Fibroblast of lung (primary cell): Measurements from ENCODE around the gene MBOAT2. TPM values are rescaled to one million over a fixed set of nuclear protein-coding genes. Genes with fewer than 3 reads are reported as not detected.
"Not testable (repeated sequence)": the region's sequence is repeated elsewhere in the genome, so short reads cannot be mapped to it uniquely, and the experiment has no call there.

Experiments used
- DNase-seq, 2 donors: peaks; one replicate each; pipeline versions ENCODE4 v3.0.0 to v3.0.0-alpha.2; 2010; ENCODE audit warnings: low read depth in 2 of 2
- H2AFZ ChIP-seq: 2 replicates; pipeline ENCODE4 v1.5.1; 2012; ENCODE audit warnings: low read length, control low read depth, inconsistent platforms
- H3K27ac ChIP-seq: 2 replicates; pipeline ENCODE4 v1.5.1; 2011; ENCODE audit warnings: low read length, control low read depth; ENCODE audit not compliant: insufficient read depth
- H3K27me3 ChIP-seq: 2 replicates; pipeline ENCODE4 v1.5.1; 2011; ENCODE audit warnings: mild to moderate bottlenecking, low read length; ENCODE audit not compliant: control insufficient read depth, insufficient read depth
- H3K36me3 ChIP-seq: 2 replicates; pipeline ENCODE4 v1.5.1; 2011; ENCODE audit warnings: low read length; ENCODE audit not compliant: control insufficient read depth, insufficient read depth
- H3K4me1 ChIP-seq: 2 replicates; pipeline ENCODE4 v1.5.1; 2011; ENCODE audit warnings: low read length; ENCODE audit not compliant: control insufficient read depth, insufficient read depth; ENCODE audit errors: extremely low read depth
- H3K4me2 ChIP-seq: 2 replicates; pipeline ENCODE4 v1.5.1; 2011; ENCODE audit warnings: low read length, control low read depth; ENCODE audit not compliant: insufficient read depth; ENCODE audit errors: extremely low read depth
- H3K4me3 ChIP-seq, 4 experiments: fragments of 200-600 bp in 1 of 4; sonication (generic) in 1 of 4; replicated peaks in 1 of 4; 2 replicates each; pipeline ENCODE4 v1.5.1; 2011 to 2016; ENCODE audit warnings: low read length in 4 of 4, low read depth in 3 of 4, mild to moderate bottlenecking in 3 of 4, control low read depth in 2 of 4, inconsistent platforms in 1 of 4, mixed read lengths in 1 of 4; ENCODE audit not compliant: insufficient read depth in 1 of 4; ENCODE audit errors: control extremely low read depth in 1 of 4
- H3K79me2 ChIP-seq: 2 replicates; pipeline ENCODE4 v1.5.1; 2012; ENCODE audit warnings: mild to moderate bottlenecking, low read length, inconsistent platforms; ENCODE audit not compliant: control insufficient read depth, insufficient read depth
- H3K9ac ChIP-seq: 2 replicates; pipeline ENCODE4 v1.5.1; 2011; ENCODE audit warnings: mild to moderate bottlenecking, low read length, control low read depth; ENCODE audit not compliant: insufficient read depth
- H3K9me3 ChIP-seq: 2 replicates; pipeline ENCODE4 v1.5.1; 2012; ENCODE audit warnings: low read depth, low read length; ENCODE audit not compliant: control insufficient read depth, insufficient read depth
- H4K20me1 ChIP-seq: 2 replicates; pipeline ENCODE4 v1.5.1; 2011; ENCODE audit warnings: low read length; ENCODE audit not compliant: control insufficient read depth, insufficient read depth; ENCODE audit errors: extremely low read depth
- EZH2 ChIP-seq: IDR thresholded peaks from 2 replicates; pipeline ENCODE4 v1.5.1; 2012; ENCODE audit warnings: low read length, control low read depth, mild to moderate bottlenecking; ENCODE audit errors: missing control alignments
- polyA plus RNA-seq, 2 donors: library from polyadenylated mRNA; depleted of rRNA in 1 of 2; stranded (reverse) in 1 of 2; unstranded in 1 of 2; fragments of >200 nt; gene quantifications; 2 replicates each; pipeline ENCODE4 v1.2.1, GENCODE V29; 2011 to 2012; ENCODE audit warnings: missing spikeins in 1 of 2
- total RNA-seq: library from RNA; depleted of rRNA; stranded (reverse); fragments of >200 nt; gene quantifications from 2 replicates; pipeline ENCODE4 v1.2.1, GENCODE V29; 2014
- TF ChIP-seq, protein P1 (sequence below), 2 donors: IDR thresholded peaks in 1 of 2; conservative IDR thresholded peaks in 1 of 2; 1 replicate in 1 of 2; 2 replicates in 1 of 2; pipeline ENCODE4 v1.5.1; 2011 to 2012; ENCODE audit warnings: low read length in 2 of 2, control low read depth in 1 of 2, inconsistent platforms in 1 of 2, low read depth in 1 of 2, mild to moderate bottlenecking in 1 of 2

Gene MBOAT2
- total and polyA plus RNA-seq, 2 donors (not counting 1 experiment from before 2014, with no cell fraction given), result 46.4 to 68.3 TPM

DNA sequence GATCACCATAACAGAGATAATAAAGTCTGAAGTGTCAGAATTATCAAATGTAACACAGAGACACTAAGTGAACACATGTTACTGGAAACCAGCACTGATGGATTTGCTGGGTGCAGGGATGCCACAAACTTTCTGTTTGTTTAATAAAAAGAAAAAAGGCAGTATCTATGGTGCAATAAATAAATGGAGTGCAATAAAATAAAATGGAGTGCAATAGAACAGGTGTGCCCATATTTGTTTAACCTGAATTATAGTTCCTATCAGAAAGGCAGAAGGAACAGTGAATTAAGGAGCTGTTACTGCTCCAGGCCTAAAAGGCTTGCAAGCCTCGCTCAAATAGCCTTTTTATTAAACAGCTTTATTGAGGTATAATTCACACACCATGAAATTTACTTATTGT is 85.1 kb downstream of the MBOAT2 start:
- DNase-seq, result no peak
- H3K4me3 ChIP-seq, result no peak overlapping the region
- no peaks in the 10 kb centered on the region for H3K9me3 ChIP-seq
- H3K9ac ChIP-seq, result no peak overlapping the region
- H3K27ac ChIP-seq, result no peak overlapping the region
- no peaks in the 10 kb centered on the region for H4K20me1 ChIP-seq
- no peak overlapping the region for H2AFZ ChIP-seq
- peaks cover 1% of the 10 kb centered on the region for H3K4me1 ChIP-seq
- H3K27me3 ChIP-seq, result no peaks in the 10 kb centered on the region
- no peak overlapping the region for H3K4me2 ChIP-seq
- TF ChIP-seq, protein P1, sequence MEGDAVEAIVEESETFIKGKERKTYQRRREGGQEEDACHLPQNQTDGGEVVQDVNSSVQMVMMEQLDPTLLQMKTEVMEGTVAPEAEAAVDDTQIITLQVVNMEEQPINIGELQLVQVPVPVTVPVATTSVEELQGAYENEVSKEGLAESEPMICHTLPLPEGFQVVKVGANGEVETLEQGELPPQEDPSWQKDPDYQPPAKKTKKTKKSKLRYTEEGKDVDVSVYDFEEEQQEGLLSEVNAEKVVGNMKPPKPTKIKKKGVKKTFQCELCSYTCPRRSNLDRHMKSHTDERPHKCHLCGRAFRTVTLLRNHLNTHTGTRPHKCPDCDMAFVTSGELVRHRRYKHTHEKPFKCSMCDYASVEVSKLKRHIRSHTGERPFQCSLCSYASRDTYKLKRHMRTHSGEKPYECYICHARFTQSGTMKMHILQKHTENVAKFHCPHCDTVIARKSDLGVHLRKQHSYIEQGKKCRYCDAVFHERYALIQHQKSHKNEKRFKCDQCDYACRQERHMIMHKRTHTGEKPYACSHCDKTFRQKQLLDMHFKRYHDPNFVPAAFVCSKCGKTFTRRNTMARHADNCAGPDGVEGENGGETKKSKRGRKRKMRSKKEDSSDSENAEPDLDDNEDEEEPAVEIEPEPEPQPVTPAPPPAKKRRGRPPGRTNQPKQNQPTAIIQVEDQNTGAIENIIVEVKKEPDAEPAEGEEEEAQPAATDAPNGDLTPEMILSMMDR (conservative IDR thresholded peaks at IDR 0.05 in 1 of 2, IDR thresholded peaks at IDR 0.05 in 1 of 2; ENCODE audit: low read depth in 1 of 2, low read length in 2 of 2), result no peak
- TF ChIP-seq EZH2, result no peak
- no peaks in the 10 kb centered on the region for H3K36me3 ChIP-seq
- H3K79me2 ChIP-seq, result no peaks in the 10 kb centered on the region

DNA sequence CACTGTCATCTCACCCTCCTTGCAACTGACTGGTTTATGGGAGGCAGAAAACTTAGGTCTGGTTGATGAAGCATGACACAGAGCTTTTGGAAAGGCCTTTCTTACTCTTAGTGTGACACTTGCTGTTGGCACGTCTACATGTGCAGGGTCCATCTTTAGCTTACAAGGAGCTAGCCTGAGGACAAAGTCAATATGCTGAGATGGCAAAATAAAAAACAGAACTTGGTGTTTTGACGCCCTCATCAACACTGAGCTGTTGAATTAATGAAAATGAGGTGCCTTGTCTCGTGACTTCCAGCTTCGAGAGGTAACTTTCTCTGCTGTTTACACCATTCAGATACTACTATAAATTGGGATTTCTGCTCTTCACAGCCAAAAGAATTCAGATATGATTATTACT is 87.5 kb downstream of the MBOAT2 start:
- DNase-seq, result no peak
- Histone ChIP-seq H3K36me3 (no peaks in the 10 kb centered on the region), H3K27ac (no peak overlapping the region), H3K27me3 (no peaks in the 10 kb centered on the region), H2AFZ (no peak overlapping the region), H3K9ac (no peak overlapping the region), H3K4me1 (no peaks in the 10 kb centered on the region), H3K9me3 (no peaks in the 10 kb centered on the region), H3K4me3 (no peak overlapping the region), H3K4me2 (no peak overlapping the region), H4K20me1 (no peaks in the 10 kb centered on the region), H3K79me2 (no peaks in the 10 kb centered on the region)
- TF ChIP-seq EZH2, result no peak
- TF ChIP-seq, protein P1 (conservative IDR thresholded peaks at IDR 0.05 in 1 of 2, IDR thresholded peaks at IDR 0.05 in 1 of 2; ENCODE audit: low read depth in 1 of 2, low read length in 2 of 2), result no peak

DNA sequence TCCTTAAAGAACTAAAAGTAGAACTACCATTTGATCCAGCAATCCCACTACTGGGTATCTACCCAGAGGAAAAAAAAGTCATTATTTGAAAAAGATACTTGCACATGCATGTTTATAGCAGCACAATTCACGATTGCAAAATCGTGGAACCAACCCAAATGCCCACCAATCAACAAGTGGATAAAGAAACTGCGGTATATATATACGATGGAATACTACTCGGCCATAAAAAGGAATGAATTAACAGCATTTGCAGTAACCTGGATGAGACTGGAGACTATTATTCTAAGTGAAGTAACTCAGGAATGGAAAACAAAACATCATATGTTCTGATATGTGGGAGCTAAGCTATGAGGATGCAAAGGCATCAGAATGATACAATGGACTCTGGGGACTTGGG is 89.7 kb downstream of the MBOAT2 start:
- H3K4me3 ChIP-seq, H4K20me1 ChIP-seq, H3K36me3 ChIP-seq, H3K9ac ChIP-seq, H3K4me1 ChIP-seq, H3K9me3 ChIP-seq, H3K27ac ChIP-seq, H2AFZ ChIP-seq, H3K27me3 ChIP-seq, H3K4me2 ChIP-seq, H3K79me2 ChIP-seq, DNase-seq: not testable (repeated sequence)
